Retinal pigment epithelial cell (primary cell): ENCODE measurements around the gene TNPO3.

ENCODE experiments used
- DNase-seq: peaks from one replicate; pipeline ENCODE4 v3.0.0-alpha.2; 2010; ENCODE audit warnings: low read depth
- H3K4me3 ChIP-seq: 2 replicates; pipeline ENCODE4 v1.5.1; 2011; ENCODE audit warnings: mild to moderate bottlenecking, low read length, control low read depth, moderate library complexity
- TF ChIP-seq, protein P1 (sequence below): conservative IDR thresholded peaks from 2 replicates; pipeline ENCODE4 v1.5.1; 2011; ENCODE audit warnings: low read depth, low read length, control low read depth, inconsistent platforms

TNPO3 gene

GRCh38 chr7:128934361-128935341, 120.3 kb downstream of the TNPO3 start:
- no peak overlapping the region for H3K4me3 ChIP-seq
- TF ChIP-seq, protein P1, sequence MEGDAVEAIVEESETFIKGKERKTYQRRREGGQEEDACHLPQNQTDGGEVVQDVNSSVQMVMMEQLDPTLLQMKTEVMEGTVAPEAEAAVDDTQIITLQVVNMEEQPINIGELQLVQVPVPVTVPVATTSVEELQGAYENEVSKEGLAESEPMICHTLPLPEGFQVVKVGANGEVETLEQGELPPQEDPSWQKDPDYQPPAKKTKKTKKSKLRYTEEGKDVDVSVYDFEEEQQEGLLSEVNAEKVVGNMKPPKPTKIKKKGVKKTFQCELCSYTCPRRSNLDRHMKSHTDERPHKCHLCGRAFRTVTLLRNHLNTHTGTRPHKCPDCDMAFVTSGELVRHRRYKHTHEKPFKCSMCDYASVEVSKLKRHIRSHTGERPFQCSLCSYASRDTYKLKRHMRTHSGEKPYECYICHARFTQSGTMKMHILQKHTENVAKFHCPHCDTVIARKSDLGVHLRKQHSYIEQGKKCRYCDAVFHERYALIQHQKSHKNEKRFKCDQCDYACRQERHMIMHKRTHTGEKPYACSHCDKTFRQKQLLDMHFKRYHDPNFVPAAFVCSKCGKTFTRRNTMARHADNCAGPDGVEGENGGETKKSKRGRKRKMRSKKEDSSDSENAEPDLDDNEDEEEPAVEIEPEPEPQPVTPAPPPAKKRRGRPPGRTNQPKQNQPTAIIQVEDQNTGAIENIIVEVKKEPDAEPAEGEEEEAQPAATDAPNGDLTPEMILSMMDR, result no peak
- DNase-seq, result no peak

DNA sequence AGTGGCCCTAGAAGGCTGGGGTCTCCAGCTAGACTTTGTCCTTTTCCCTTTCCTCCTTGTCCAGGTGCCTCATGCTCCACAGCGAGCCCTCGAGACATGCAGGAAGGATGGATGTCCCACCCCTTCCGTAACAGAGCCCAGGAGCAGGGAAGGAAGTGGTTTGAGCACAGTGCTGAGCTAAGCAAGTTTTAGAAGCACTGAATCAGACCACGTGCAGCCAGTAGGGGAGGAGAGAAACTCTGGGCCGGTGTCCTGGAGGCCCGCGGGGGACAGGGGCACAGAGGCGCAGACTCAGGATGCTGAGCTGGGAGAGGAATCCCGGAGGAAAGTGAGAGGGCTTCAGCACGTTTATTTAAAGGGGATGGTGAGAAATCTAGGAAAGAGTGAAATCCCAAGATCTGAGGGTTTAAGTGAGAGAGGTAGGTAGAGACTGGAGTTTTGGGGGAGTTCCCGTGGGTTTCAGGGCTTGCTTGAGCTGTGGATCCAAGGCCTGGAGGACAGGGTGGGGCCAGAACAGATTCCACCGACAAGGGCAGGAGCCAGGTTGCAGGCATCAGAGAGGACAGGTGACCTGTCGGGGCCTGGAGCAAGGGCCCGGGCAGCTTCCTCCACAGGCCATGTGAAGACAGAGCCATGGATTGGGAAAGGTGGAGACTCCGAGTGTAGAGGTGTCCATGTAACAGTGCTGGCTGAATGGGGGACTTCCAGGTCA, 121.6 kb downstream of the TNPO3 start:
- no peak overlapping the region for H3K4me3 ChIP-seq
- no peak for DNase-seq
- TF ChIP-seq, protein P1, result no peak

- DNase-seq, result no peak
- TF ChIP-seq, protein P1, result no peak
- no peak overlapping the region for H3K4me3 ChIP-seq
Observed at GRCh38 chr7:128932862-128933179, 122.1 kb downstream of the TNPO3 start.

DNA sequence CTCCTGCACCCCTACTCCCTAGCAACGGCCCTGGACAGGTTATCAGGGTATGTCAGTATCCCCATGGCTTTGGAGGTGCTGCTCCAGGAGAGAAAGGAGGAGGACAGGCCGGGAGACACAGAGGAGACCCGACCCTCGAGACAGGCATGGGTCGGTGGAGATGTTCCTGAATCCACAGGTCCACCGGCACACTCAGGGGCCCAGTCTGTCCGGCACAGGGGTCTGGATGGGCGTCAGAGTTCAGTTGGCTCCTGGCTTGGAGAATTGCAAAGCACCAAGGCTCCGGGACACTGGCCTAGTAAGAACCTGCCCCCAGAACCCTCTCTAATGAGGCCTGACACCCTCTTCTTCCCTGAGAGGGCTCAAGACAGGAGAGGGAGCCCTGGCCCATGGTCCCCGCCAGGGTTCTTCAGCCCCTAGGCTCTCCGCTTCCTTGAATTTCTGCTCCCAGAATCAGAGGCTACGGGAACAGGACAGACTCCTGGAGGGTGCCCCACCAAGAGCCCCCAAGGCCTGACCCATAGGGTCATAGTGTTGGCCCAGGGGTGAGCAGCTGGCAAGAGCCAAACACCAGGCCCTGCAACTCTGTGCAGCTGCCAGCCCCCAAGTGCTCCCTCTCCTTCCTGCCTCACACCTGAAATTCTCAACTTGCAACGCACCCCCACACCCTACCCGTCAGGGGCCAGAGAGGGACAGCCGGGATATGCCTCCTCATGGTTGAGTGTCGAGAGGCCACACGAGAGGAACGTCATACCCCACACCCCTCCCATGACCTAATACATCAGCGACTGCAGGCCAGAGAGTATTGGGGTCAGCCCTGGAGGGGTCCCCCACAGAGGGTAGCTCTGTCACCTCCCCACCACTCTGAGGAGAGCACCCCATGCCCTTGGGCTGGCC, 122.7 kb downstream of the TNPO3 start:
- no peak for DNase-seq
- no peak overlapping the region for H3K4me3 ChIP-seq
- TF ChIP-seq, protein P1, result no peak

DNA sequence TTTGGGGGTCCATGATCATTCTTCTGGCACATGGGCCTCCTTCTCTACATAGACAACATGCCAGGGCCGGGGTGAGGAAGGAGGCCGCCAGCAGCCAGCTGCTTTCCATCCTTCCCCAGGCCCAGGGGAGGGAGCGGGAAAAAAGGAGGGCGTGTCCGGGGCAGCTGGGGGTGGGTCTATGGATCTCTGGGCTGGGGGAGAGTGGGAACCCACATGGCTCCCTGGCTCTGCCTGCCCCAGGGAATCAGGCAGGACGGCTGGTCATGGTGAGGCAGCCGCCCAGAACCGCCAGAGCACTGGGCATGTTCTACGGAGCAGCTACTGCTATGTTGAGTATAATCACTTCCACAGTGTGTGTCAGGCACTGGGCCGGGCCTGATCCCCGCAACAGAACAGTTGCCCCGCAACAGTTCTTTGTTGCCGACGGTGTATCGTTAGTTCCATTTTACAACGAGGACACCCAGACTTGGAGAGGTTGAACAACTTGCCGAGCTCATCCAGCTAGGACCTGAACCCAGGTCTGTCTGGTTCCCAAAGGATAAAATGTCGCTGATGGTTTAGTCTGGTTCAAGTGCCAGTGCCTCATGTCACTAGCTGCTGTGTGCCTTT, 123.6 kb downstream of the TNPO3 start:
- no peak overlapping the region for H3K4me3 ChIP-seq

More for the DNA sequence above, 123.6 kb downstream of the TNPO3 start:
- no peak for DNase-seq
- TF ChIP-seq, protein P1, result no peak
